GM08714 (cell line): ENCODE results near the gene PDRG1.

ENCODE experiments used
- H3K4me3 ChIP-seq: fragments of 200-500 bp; sonication (Bioruptor generic); 2 replicates; pipeline ENCODE4 v1.5.1; 2014; ENCODE audit warnings: mild to moderate bottlenecking, low read length, inconsistent platforms
- ZNF274 ChIP-seq: IDR thresholded peaks from 2 replicates; pipeline ENCODE4 v1.6.1; 2012; ENCODE audit warnings: mild to moderate bottlenecking, low read depth, low read length

PDRG1 gene

GRCh38 chr20:31913431-31914157 lies 38.3 kb downstream of the PDRG1 start:
- TF ChIP-seq ZNF274: no peak
- no peak overlapping the region for H3K4me3 ChIP-seq

- TF ChIP-seq ZNF274: no peak
- no peak overlapping the region for H3K4me3 ChIP-seq
Measured at GRCh38 chr20:31910071-31910803, 41.6 kb downstream of the PDRG1 start.

DNA sequence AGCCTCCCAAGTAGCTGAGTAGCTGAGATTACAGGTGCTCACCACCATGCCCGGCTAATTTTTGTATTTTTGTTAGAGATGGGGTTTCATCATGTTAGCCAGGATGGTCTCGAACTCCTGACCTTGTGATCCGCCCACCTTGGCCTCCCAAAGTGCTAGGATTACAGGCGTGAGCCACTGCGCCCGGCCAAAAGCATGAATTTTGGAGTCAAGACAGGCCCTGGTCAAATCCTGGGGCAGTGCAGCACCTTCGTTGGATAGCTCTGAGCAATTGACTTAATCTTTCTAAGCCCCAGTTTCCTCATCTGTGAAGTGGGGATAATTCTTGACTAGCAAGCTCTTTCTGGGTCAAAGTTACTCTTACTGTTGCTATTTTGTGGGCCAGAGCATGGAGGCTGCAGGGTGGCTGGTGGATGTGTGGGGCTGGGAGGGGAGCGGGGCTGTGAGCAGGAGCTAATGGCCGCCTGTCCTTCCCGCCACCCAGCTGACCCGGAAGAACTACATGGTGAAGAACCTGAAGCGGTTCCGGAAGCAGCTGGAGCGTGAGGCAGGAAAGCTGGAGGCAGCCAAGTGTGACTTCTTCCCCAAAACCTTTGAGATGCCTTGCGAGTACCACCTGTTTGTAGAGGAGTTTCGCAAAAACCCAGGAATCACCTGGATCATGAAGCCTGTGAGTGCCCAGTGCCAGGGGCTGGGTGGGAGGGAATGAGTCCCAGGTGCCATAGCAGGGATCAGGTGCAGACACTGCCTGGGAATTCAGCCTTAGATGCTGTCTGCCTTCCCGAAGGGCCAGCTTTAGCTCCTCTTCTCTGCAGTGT lies 42.4 kb downstream of the PDRG1 start:
- no peak for TF ChIP-seq ZNF274
- H3K4me3 ChIP-seq: no peak overlapping the region

- TF ChIP-seq ZNF274: no peak
- no peak overlapping the region for H3K4me3 ChIP-seq
Measured at GRCh38 chr20:31908424-31908823, 43.4 kb downstream of the PDRG1 start.

- no peak overlapping the region for H3K4me3 ChIP-seq
- TF ChIP-seq ZNF274: no peak
Measured at GRCh38 chr20:31908016-31908415, 43.8 kb downstream of the PDRG1 start.

- no peak overlapping the region for H3K4me3 ChIP-seq
- TF ChIP-seq ZNF274: no peak
Measured at GRCh38 chr20:31907046-31907445, 44.8 kb downstream of the PDRG1 start.

GRCh38 chr20:31906001-31906400 lies 45.8 kb downstream of the PDRG1 start:
- no peak overlapping the region for H3K4me3 ChIP-seq
- no peak for TF ChIP-seq ZNF274

- no peak overlapping the region for H3K4me3 ChIP-seq
- no peak for TF ChIP-seq ZNF274
Measured at GRCh38 chr20:31903627-31904386, 48.0 kb downstream of the PDRG1 start.

DNA sequence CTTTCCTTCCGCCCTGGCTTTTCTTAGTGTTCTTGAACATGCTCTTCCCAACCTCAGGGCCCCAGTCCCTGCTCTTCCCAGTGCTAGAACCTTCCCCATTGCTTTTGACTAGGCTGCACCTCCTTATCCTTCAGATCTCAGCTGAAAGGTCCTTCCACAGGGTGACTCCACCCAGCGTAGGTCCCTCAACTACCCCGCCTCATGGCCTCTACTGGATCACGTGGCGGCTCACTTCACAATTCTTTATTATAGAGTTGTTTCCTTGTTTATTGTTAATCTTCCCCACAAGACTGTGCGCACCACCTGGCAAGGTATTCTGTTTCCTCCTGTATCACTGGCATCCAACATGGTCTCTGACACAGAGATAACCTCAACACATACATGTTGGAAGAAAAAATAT lies 50.2 kb downstream of the PDRG1 start:
- no peak for TF ChIP-seq ZNF274
- no peak overlapping the region for H3K4me3 ChIP-seq

- H3K4me3 ChIP-seq: no peak overlapping the region
- no peak for TF ChIP-seq ZNF274
Measured at GRCh38 chr20:31897541-31897940, 54.3 kb downstream of the PDRG1 start.

DNA sequence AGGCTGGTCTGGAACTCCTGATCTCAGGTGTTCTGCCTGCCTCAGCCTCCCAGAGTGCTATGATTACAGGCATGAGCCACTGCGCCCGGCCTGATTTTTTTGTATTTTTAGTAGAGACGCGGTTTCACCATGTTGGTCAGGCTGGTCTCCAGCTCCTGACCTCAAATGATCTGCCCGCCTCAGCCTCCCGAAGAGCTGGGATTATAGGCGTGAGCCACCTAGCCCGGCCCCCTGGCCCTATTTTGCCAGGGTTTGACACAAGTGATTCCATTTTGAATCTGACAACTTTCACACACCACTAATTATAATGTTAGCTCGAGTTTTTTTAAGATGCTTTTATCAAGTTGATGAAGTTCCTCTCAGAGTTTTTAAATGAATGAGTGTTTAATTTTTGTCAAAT lies 55.8 kb downstream of the PDRG1 start:
- H3K4me3 ChIP-seq: no peak overlapping the region
- no peak for TF ChIP-seq ZNF274

DNA sequence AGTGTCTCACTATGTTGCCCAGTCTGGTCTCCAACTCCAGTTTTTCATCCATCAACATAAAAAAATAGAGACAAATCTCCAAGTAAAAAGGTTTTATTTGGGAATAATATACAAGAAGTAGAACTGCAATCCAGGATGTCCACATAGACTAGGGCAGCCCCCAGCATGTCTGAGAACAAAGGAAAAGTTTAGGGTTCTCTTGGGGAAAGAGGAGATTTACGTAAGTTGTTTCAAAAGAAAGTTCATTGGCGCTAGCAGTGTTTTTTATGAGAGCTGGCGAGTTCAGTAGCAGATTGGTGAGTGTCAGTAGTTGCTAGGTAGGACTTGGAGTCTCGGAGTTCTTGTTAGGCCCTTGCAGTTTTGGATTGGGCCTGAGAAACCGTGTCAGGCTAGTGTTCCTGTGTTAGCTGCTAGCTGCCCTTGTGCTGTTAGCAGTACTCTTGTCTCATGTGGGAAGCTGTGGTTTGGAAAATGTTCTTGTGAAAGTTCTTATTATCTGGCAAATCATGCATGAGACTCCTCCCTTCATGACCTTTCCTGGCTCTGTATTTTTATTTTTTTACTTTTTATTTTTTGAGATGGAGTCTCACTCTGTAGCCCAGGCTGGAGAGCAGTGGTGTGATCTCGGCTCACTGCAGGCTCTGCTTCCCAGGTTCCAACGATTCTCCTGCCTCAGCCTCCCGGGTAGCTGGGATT lies 56.7 kb downstream of the PDRG1 start:
- H3K4me3 ChIP-seq: no peak overlapping the region
- TF ChIP-seq ZNF274: no peak
